ENCODE data around the gene MAML1. TPM values are rescaled to one million over a fixed set of nuclear protein-coding genes. Genes with fewer than 3 reads are reported as not detected.
A peak's percentile ranks its signal among the peaks of the same experiment; 100 is the strongest.

The MAML1 gene
- total RNA-seq, 1 experiment from 2014 or later, result 10.6 TPM

GRCh38 chr5:179795863-179796833, 63.5 kb downstream of the MAML1 start:
- Histone ChIP-seq H3K36me3 (ENCODE audit: low read depth, low read length) (no peaks in the 10 kb centered on the region), H3F3A (ENCODE audit: low read length, unreplicated experiment) (no peaks in the 10 kb centered on the region), H3K9ac (ENCODE audit: low read length) (peak overlapping the region; percentile 74), H3K4me3 (ENCODE audit: low read length) (peak overlapping the region; percentile 76), H3K4me2 (ENCODE audit: low read length) (peak overlapping the region; percentile 75), H3K79me2 (ENCODE audit: low read length) (no peaks in the 10 kb centered on the region), H3K9me2 (replicated peaks; ENCODE audit: low read length) (no peaks in the 10 kb centered on the region), H4K20me1 (ENCODE audit: low read length) (no peaks in the 10 kb centered on the region), H2AFZ (ENCODE audit: low read length) (peak overlapping the region; percentile 75), H3K4me1 (ENCODE audit: insufficient read depth, low read length) (peaks cover 8% of the 10 kb centered on the region; the same call in 1 of the 2 replicates), H3K27ac (ENCODE audit: low read length) (0 out of 2 replicates have a peak overlapping the region, but pooled peaks have one; percentile 20), H3K9me3 (ENCODE audit: low read length) (no peaks in the 10 kb centered on the region), H3K27me3 (ENCODE audit: low read length) (no peaks in the 10 kb centered on the region)
- BruUV-seq (replicated peaks), result no TSS peak
- DNase-seq, result peak; percentile 74
- intact Hi-C loops (cut with micrococcal nuclease), result loop anchor here (1.0 kb wide), 1 partner anchor 33 kb away; no protein-coding TSS in a partner anchor
- POLR2A ChIA-PET (ENCODE audit: unreplicated experiment), result no interaction called here
- CTCF ChIA-PET, result interaction anchor here (0.5 to 0.7 kb wide), 6 partner anchors 8 to 1153 kb away, joined by 3 to 8 read pairs (median 6); no protein-coding TSS in a partner anchor
- ATAC-seq, result peak; percentile 81
- TF ChIP-seq EZH2 (IDR thresholded peaks at IDR 0.05; ENCODE audit: low read length, unreplicated experiment) (no peak), CTCF (conservative IDR thresholded peaks at IDR 0.05; ENCODE audit: low read depth, low read length) (peak; percentile 58)

- BruUV-seq (replicated peaks), result TSS peak; percentile 74
- intact Hi-C loops (cut with micrococcal nuclease), result loop anchor here (1.0 kb wide), 1 partner anchor 34 kb away; no protein-coding TSS in a partner anchor
These were observed 64.4 kb downstream of the MAML1 start for GRCh38 chr5:179796877-179797608.

More at GRCh38 chr5:179796877-179797608, 64.4 kb downstream of the MAML1 start:
- POLR2A ChIA-PET (ENCODE audit: unreplicated experiment), result no interaction called here
- Histone ChIP-seq H3K27me3 (ENCODE audit: low read length) (no peaks in the 10 kb centered on the region), H3K79me2 (ENCODE audit: low read length) (peaks cover 3% of the 10 kb centered on the region), H2AFZ (ENCODE audit: low read length) (no peak overlapping the region), H3K4me2 (ENCODE audit: low read length) (peak overlapping the region; percentile 75), H3K27ac (ENCODE audit: low read length) (no peak overlapping the region), H3K36me3 (ENCODE audit: low read depth, low read length) (no peaks in the 10 kb centered on the region), H3K9ac (ENCODE audit: low read length) (no peak overlapping the region), H3K4me3 (ENCODE audit: low read length) (peak overlapping the region; percentile 76; the same call in 1 of the 2 replicates), H4K20me1 (ENCODE audit: low read length) (no peaks in the 10 kb centered on the region), H3K4me1 (ENCODE audit: insufficient read depth, low read length) (peaks cover 8% of the 10 kb centered on the region; the same call in 1 of the 2 replicates), H3F3A (ENCODE audit: low read length, unreplicated experiment) (no peaks in the 10 kb centered on the region), H3K9me2 (replicated peaks; ENCODE audit: low read length) (no peaks in the 10 kb centered on the region), H3K9me3 (ENCODE audit: low read length) (no peaks in the 10 kb centered on the region)
- ATAC-seq (no peak), DNase-seq (no peak)
- TF ChIP-seq EZH2phosphoT487 (IDR thresholded peaks at IDR 0.05; ENCODE audit: borderline replicate concordance, low read length), result no peak
- TF ChIP-seq EZH2 (IDR thresholded peaks at IDR 0.05; ENCODE audit: low read length, unreplicated experiment), result no peak
- TF ChIP-seq CTCF (conservative IDR thresholded peaks at IDR 0.05; ENCODE audit: low read depth, low read length), result no peak
- CTCF ChIA-PET, result no interaction called here
